HL-60 (cell line): ENCODE data around the gene ITPRID2.

Experiments used
- DNase-seq, 2 experiments: peaks; one replicate each; pipeline ENCODE4 v3.0.0-alpha.2; 2010 to 2020; ENCODE audit warnings: low read depth in 1 of 2, low spot score in 1 of 2
- H3K27ac ChIP-seq: fragments of 250-450 bp; sonication (Bioruptor Pico); replicated peaks from 2 replicates; pipeline ENCODE4 v1.5.1; 2020; ENCODE audit warnings: mild to moderate bottlenecking, moderate library complexity
- H3K27me3 ChIP-seq: fragments of 250-450 bp; sonication (Bioruptor Pico); 2 replicates; pipeline ENCODE4 v1.5.1; 2021; ENCODE audit warnings: mild to moderate bottlenecking, moderate library complexity; ENCODE audit not compliant: insufficient read depth, poor library complexity, severe bottlenecking
- H3K4me3 ChIP-seq: replicated peaks from 2 replicates; pipeline ENCODE4 v1.5.1; 2011; ENCODE audit warnings: mild to moderate bottlenecking, control low read depth, low read length; ENCODE audit not compliant: insufficient read depth
- GABPA ChIP-seq: IDR thresholded peaks from 2 replicates; pipeline ENCODE4 v1.6.1; 2012; ENCODE audit warnings: low read depth
- POLR2AphosphoS5 ChIP-seq: IDR thresholded peaks from 2 replicates; pipeline ENCODE4 v1.6.1; 2012; ENCODE audit warnings: low read depth
- REST ChIP-seq: IDR thresholded peaks from 2 replicates; pipeline ENCODE4 v1.6.1; 2012; ENCODE audit warnings: low read depth; ENCODE audit not compliant: insufficient replicate concordance
- SPI1 ChIP-seq: IDR thresholded peaks from 2 replicates; pipeline ENCODE4 v1.6.1; 2012; ENCODE audit warnings: low read depth, mild to moderate bottlenecking, borderline replicate concordance
- TF ChIP-seq, protein P1 (sequence below): IDR thresholded peaks from one replicate; pipeline ENCODE4 v1.5.1; 2011; ENCODE audit warnings: low read length, control low read depth, inconsistent platforms; ENCODE audit not compliant: insufficient read depth

The ITPRID2 gene

DNA sequence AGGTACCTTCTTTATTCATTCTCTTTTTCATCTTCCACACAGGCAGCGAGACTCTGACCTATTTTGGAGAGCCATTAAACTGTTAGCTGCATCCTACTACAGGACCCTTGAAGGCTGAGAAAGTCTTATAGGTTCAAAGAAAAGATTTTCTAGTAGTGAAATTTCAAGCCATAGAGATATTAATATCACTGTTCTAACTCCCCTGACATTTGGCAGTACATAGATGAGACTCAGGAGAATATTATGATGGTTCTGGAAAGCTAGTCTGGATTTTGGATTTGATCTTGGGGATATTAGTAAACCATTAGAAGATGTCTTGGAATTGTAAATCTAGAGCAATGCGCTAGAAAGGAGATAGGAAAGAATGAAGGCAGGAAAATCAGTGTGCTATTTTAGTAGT, 1.3 kb upstream of the ITPRID2 start:
- DNase-seq, result no peak
- no peaks in the 10 kb centered on the region for H3K27me3 ChIP-seq
- H3K27ac ChIP-seq, result no peak overlapping the region
- H3K4me3 ChIP-seq, result no peak overlapping the region
- TF ChIP-seq POLR2AphosphoS5, result no peak
- TF ChIP-seq REST, result no peak
- TF ChIP-seq SPI1, result no peak
- TF ChIP-seq, protein P1, sequence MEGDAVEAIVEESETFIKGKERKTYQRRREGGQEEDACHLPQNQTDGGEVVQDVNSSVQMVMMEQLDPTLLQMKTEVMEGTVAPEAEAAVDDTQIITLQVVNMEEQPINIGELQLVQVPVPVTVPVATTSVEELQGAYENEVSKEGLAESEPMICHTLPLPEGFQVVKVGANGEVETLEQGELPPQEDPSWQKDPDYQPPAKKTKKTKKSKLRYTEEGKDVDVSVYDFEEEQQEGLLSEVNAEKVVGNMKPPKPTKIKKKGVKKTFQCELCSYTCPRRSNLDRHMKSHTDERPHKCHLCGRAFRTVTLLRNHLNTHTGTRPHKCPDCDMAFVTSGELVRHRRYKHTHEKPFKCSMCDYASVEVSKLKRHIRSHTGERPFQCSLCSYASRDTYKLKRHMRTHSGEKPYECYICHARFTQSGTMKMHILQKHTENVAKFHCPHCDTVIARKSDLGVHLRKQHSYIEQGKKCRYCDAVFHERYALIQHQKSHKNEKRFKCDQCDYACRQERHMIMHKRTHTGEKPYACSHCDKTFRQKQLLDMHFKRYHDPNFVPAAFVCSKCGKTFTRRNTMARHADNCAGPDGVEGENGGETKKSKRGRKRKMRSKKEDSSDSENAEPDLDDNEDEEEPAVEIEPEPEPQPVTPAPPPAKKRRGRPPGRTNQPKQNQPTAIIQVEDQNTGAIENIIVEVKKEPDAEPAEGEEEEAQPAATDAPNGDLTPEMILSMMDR, result no peak
- TF ChIP-seq GABPA, result no peak

DNA sequence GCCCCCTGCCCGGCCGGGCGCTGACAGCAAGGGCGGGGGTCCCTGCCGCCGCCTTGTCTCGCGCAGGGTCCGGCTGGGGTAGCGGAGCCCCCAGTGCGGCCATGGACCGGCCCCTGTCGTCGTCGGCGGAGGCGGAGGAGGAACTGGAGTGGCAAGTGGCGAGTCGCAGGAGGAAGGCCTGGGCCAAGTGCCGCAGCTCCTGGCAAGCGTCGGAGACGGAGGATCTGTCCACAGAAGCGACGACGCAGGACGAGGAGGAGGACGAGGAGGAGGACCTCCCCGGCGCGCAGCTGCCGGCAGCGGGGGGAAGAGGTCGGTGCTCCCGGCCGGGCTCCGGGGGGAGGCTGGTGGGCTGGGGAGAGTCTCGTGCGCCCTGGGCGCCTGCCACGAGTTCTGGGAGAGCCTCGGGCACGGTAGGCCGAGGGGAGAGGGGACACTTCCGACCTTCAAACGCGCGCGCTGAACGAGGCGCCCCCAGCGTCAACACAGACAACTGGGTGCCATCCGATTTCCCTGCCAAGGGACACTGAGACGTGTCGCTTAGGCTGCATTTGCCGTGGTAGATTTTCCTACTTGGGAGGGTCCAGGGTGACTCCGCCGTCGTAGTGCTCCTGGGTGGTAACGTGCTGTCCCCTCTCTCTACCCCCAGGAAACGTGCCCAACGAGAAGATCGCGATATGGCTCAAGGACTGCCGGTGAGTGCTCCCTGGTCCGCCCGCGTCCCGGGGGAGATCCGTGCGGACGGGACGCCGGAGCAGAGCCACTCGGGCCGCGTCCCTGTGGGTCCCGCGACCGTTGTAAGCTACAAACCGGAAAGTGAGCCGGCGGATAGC, 652 bp downstream of the ITPRID2 start:
- peak overlapping the region; percentile 94 for H3K27ac ChIP-seq
- no peaks in the 10 kb centered on the region for H3K27me3 ChIP-seq
- TF ChIP-seq SPI1 (no peak), POLR2AphosphoS5 (peak; percentile 63), GABPA (peak; percentile 56; the same call in 1 of the 2 replicates), REST (peak; percentile 37)
- DNase-seq, result peak; percentile 50 to 74
- peak overlapping the region; percentile 75 for H3K4me3 ChIP-seq

GRCh38 chr2:181892799-181893435, 1.4 kb downstream of the ITPRID2 start:
- no peak for DNase-seq

More at GRCh38 chr2:181892799-181893435, 1.4 kb downstream of the ITPRID2 start:
- Histone ChIP-seq H3K27me3 (no peaks in the 10 kb centered on the region), H3K4me3 (peak overlapping the region; percentile 75), H3K27ac (peak overlapping the region; percentile 94)
- TF ChIP-seq REST (no peak), POLR2AphosphoS5 (no peak), SPI1 (no peak; the same call in 1 of the 2 replicates), GABPA (no peak)
- TF ChIP-seq, protein P1, result no peak
